ENCODE measurements around the gene P4HB.

The P4HB gene

DNA sequence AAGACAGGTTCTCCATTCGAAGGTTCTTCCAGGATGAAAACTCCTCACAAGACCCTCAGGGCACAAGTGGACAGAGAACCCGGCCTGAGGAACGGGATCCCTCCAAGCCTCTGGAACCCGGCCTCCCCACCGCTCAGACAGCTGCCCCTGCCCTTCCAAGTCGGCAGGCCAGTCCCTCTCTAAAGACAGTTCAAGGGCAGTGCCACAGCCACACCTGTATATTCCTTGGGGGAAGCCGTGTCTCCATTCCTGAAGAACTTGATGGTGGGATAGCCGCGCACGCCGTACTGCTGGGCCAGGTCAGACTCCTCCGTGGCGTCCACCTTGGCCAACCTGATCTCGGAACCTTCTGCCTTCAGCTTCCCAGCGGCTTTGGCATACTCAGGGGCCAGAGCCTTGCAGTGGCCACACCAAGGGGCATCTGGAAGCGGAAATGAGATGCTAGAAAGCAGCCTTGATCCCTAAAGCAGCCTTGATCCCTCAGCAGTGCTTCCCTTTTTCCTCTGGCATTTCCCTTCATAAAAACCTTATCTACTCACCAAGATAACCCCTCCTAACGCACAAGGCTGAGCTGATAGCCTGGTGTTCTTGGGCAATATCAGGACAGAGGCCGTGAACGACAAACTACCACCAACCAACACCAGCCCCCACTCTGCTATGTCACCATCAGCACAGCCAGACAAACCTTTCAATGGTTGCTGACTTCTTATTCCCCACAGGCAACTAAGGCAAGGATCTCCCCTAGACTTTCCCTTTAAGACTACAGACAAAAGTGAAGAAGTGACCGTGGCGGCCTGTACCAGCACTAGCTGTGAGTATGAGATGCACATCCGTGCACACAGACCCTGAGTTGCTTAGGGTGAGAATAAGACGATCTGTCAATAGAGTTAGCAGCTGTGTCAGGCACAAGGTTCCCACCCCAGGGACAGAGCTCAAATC, 1.1 kb downstream of the P4HB start:
- no peak for DNase-seq (ENCODE audit: low spot score)
- H3K27ac ChIP-seq, result peak overlapping the region; percentile 97
- CTCF ChIA-PET, result interaction anchor here (0.6 to 1.3 kb wide), 3 partner anchors 19 to 125 kb away, joined by 3 to 5 read pairs (median 5); no protein-coding TSS in a partner anchor
- TF ChIP-seq, protein P1, sequence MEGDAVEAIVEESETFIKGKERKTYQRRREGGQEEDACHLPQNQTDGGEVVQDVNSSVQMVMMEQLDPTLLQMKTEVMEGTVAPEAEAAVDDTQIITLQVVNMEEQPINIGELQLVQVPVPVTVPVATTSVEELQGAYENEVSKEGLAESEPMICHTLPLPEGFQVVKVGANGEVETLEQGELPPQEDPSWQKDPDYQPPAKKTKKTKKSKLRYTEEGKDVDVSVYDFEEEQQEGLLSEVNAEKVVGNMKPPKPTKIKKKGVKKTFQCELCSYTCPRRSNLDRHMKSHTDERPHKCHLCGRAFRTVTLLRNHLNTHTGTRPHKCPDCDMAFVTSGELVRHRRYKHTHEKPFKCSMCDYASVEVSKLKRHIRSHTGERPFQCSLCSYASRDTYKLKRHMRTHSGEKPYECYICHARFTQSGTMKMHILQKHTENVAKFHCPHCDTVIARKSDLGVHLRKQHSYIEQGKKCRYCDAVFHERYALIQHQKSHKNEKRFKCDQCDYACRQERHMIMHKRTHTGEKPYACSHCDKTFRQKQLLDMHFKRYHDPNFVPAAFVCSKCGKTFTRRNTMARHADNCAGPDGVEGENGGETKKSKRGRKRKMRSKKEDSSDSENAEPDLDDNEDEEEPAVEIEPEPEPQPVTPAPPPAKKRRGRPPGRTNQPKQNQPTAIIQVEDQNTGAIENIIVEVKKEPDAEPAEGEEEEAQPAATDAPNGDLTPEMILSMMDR (conservative IDR thresholded peaks at IDR 0.05; ENCODE audit: low read depth), result no peak
- POLR2A ChIA-PET (ENCODE audit: low non-redundant PET), result interaction anchor here (0.6 to 1.1 kb wide), 2 partner anchors 16 to 26 kb away, joined by 3 read pairs; no protein-coding TSS in a partner anchor

DNA sequence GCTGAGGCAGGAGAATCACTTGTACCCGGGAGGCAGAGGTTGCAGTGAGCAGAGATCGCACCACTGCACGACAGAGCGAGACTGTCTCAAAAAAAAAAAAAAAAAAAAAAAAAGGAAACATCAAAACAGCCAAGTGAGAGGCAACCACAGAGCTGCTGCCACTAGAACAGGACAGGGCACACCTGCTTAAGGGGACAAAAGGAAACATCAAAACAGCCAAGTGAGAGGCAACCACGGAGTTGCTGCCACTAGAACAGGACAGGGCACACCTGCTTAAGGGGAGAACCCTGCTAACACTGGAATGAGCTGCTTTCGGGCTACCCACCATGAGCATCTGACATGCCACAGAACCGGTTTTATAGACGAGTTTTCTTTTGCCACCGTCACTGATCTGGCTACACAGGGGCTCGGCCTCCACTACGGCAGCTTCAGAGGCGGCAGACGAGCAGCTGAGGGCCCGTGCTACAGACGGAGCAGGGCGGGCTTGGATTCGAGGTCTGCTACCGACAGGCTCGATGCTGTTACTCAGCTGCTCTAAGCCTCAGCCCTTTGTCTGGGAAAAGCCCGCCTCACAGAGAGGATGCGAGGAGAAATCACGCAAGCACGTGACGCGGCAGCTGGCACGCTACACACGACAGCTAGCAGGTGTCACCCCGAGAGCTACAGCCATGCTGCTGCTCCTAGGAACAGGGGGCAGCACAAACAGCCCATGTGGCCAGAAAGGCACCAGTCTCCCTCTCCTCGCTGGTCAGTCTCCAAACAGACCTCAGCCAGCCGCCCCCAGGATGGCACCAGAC, 2.0 kb downstream of the P4HB start:
- no peak for DNase-seq (ENCODE audit: low spot score)
- peak overlapping the region; percentile 97 for H3K27ac ChIP-seq

DNA sequence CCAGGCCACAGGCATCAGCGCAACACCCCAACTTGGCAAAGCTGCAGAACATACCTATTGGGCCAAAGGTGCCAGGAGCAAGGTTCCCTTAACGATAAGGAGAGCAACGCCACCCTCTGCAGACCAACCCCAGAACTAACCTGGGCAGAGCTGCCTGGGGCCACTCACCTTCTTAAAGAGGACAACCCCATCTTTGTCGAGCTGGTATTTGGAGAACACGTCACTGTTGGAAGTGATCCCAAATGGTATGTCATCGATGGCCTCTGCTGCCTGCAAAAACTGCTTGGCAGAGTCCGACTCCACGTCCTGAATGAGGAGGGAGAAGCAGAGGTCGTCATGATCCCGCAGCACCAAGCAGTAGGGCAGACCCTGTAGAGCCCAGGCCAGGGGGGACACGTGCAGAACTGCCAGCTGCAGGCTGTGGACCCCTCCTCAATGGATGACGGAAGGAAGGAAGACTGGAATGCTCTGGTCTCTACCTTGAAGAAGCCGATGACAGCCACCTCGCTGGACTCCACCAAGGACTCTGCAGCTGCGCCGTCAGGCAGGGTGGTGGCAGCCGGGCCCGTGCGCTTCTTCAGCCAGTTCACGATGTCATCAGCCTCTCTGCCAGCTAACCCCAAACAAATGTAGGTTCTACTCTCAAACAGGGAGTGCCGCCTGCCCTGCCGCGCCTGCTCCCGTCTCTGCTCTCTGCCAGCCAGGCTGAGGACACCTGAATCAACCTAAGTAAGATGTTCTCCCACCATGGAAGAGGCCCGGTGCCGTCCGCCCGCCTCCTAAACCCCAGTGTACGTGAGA, 5.2 kb downstream of the P4HB start:
- TF ChIP-seq, protein P1 (conservative IDR thresholded peaks at IDR 0.05; ENCODE audit: low read depth), result no peak
- CTCF ChIA-PET, result interaction anchor here (0.7 to 1.2 kb wide), 5 partner anchors 13 to 122 kb away, joined by 3 to 11 read pairs (median 3); partner anchors contain the start of gene MCRIP1
- POLR2A ChIA-PET (ENCODE audit: low non-redundant PET), result interaction anchor here (0.6 to 1.5 kb wide), 4 partner anchors 11 to 153 kb away, joined by 3 to 5 read pairs (median 4); no protein-coding TSS in a partner anchor
- peak overlapping the region; percentile 97 for H3K27ac ChIP-seq
- DNase-seq (ENCODE audit: low spot score), result no peak

More for the DNA sequence above, 2.0 kb downstream of the P4HB start:
- ChIA-PET CTCF (interaction anchor here (0.6 kb wide), 1 partner anchor 12 kb away, joined by 3 read pairs; no protein-coding TSS in a partner anchor), POLR2A (ENCODE audit: low non-redundant PET) (interaction anchor here (0.7 to 1.1 kb wide), 2 partner anchors 16 to 130 kb away, joined by 3 read pairs; no protein-coding TSS in a partner anchor)
- TF ChIP-seq, protein P1 (conservative IDR thresholded peaks at IDR 0.05; ENCODE audit: low read depth), result no peak

DNA sequence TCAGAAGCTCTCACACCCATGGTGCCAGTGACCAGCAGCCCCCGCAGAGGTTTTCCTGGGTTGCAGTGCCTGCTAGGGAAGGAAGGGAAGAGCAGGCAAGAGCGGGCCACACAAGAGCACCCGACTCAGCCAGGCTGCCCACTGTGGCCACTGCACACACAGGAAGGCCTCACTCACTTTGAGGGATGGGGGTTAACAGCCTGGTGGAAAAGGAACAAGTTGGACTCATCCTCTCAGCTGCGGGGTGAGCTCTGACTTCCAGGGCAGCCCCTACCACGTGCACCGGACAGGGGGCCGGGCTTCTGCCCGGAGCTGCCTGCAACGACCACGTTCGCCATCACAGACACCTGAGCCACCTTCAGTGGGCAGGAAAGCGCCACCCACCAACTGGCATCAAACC, 8.1 kb downstream of the P4HB start:
- no peak for DNase-seq (ENCODE audit: low spot score)
- POLR2A ChIA-PET (ENCODE audit: low non-redundant PET), result interaction anchor here (1.9 kb wide), 1 partner anchor 9 kb away, joined by 4 read pairs; no protein-coding TSS in a partner anchor

DNA sequence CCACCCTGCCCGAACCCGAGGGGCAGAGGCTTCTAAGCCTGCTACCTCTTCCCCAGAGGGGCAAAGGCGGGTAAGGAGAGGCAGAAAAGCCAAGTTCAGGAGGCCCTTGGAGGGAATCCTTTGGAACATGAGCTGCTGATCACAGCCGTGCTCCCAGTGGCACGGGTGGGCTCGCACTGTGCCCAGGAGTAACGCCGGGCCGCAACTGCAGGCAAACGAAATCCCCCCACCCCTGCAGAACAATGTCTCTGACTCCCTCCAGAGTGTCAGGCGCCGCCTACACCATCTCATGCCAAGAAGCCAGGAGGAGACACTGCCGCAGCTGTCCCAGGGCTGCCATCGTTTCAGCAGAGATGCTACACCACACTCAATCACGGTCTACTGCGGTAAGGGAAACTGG, 8.9 kb downstream of the P4HB start:
- no peak for DNase-seq (ENCODE audit: low spot score)
- POLR2A ChIA-PET (ENCODE audit: low non-redundant PET), result interaction anchor here (1.9 kb wide), 1 partner anchor 10 kb away, joined by 4 read pairs; no protein-coding TSS in a partner anchor
- CTCF ChIA-PET, result interaction anchor here (0.6 kb wide), 1 partner anchor 1468 kb away, joined by 3 read pairs; no protein-coding TSS in a partner anchor
- H3K27ac ChIP-seq, result peak overlapping the region; percentile 100
- TF ChIP-seq, protein P1 (conservative IDR thresholded peaks at IDR 0.05; ENCODE audit: low read depth), result no peak

More for the DNA sequence above, 8.1 kb downstream of the P4HB start:
- CTCF ChIA-PET, result interaction anchor here (0.6 to 1.2 kb wide), 2 partner anchors 118 to 214 kb away, joined by 3 to 4 read pairs; no protein-coding TSS in a partner anchor
- TF ChIP-seq, protein P1 (conservative IDR thresholded peaks at IDR 0.05; ENCODE audit: low read depth), result no peak
- peak overlapping the region; percentile 100 for H3K27ac ChIP-seq
